Stimulated activated memory B cell treated with anti-CD40 and anti-IgM and Interleukin-4, amounts not matched to agents 10 μg/mL and 1 μg/mL and 100 μg/mL, for 72 hours (primary cell): ENCODE measurements around the gene KBTBD13.
"Not testable (repeated sequence)": the region's sequence is repeated elsewhere in the genome, so short reads cannot be mapped to it uniquely, and the experiment has no call there.

Experiments used
- ATAC-seq: fragments of 150-1000 bp; cut with Tn5 transposase; 2 replicates; pipeline ENCODE4 v1.10.0; 2021
- H3K27ac Mint-ChIP-seq: one replicate; pipeline ENCODE4 v1.8.0; 2022; ENCODE audit warnings: mild to moderate bottlenecking, mixed read lengths
- H3K27me3 Mint-ChIP-seq: one replicate; pipeline ENCODE4 v1.8.0; 2022; ENCODE audit warnings: mixed read lengths
- H3K36me3 Mint-ChIP-seq: one replicate; pipeline ENCODE4 v1.8.0; 2022; ENCODE audit warnings: mixed read lengths
- H3K4me1 Mint-ChIP-seq: one replicate; pipeline ENCODE4 v1.8.0; 2022; ENCODE audit warnings: mixed read lengths
- H3K4me3 Mint-ChIP-seq: one replicate; pipeline ENCODE4 v1.8.0; 2022; ENCODE audit warnings: mild to moderate bottlenecking, moderate library complexity, mixed read lengths
- H3K9me3 Mint-ChIP-seq: one replicate; pipeline ENCODE4 v1.8.0; 2022; ENCODE audit warnings: mixed read lengths

KBTBD13 gene

DNA sequence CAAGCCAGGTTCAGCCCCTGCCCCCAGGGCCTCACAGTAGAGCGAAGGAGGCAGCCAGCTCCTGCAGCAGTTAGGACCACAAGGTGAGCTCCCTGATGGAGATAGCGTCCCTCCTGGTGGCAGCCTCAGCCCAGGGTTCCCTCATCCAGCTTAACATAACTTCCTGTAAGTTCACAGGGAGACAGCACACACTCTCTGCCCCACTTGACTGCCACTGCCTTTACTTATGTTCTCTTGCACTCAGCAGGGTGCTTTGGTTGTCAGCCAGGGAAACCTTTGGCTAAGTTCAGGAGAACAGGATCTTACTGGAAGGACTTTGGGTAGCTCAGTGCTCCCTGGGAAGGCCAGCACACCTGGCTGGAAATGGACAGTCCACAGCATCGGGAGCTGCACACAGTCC is 10.9 kb downstream of the KBTBD13 start:
- ATAC-seq, result no peak
- Mint-ChIP-seq H3K9me3 (no peaks in the 10 kb centered on the region), H3K36me3 (peaks cover 5% of the 10 kb centered on the region), H3K4me3 (no peak overlapping the region), H3K27me3 (peaks cover 34% of the 10 kb centered on the region), H3K4me1 (no peaks in the 10 kb centered on the region), H3K27ac (no peak overlapping the region)

DNA sequence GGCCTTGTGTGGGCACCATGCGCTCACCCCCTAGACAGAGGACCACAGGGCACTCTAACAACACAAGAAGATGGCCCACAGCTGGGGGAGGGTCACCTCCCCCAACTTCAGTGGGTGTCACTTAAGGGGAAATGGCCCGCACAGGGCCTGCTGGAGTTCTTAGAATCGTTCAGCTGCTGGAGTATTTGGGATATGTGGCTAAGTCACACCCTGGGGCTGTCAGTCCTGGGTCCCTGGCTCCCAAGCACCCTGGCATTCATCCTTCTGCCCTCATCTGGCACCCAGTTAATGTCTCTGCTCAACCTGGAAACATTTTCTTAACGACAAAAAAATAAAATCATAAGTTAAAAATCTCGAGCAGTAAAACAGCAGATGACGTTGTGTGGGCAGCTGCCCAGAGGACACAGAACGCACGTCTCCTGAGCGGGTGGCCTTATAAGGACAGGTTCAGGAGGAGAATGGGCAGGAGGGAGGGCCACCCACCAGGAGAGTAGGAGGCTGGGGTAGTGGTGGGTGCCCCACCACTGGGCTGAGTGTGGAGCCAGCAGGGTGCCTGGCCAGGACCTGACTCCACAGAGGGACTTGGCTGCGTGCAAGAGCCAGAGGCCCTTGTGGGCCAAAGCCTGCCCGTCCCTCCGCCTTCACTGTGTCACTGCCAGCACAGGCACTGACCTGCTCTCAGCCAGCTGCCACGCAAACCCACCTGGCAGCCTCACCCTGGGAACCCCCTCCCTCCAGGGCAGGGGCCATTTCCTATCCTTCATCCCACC is 11.5 kb downstream of the KBTBD13 start:
- H3K27ac Mint-ChIP-seq, result no peak overlapping the region
- peaks cover 28% of the 10 kb centered on the region for H3K27me3 Mint-ChIP-seq
- no peak overlapping the region for H3K4me3 Mint-ChIP-seq

DNA sequence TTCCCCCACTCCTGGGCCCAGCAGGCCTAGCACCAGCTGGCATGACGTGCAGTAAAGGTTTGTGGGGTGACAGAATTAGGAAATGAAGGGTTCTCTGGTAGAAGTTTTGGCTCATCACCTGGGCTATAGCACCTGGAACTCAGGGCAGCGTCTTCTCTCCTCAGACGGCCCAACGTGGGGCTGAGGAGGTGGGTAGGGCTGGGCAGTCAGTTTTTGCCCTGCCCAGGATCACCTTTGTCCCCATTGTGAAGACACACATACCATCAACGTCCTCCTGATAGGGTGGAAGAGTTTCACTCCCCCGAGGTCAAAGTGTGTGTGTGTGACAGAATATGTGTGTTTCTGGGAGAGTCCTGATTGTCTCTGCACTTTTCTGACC is 12.1 kb downstream of the KBTBD13 start:
- peaks cover 5% of the 10 kb centered on the region for H3K36me3 Mint-ChIP-seq
- no peak overlapping the region for H3K27ac Mint-ChIP-seq
- H3K9me3 Mint-ChIP-seq, result no peaks in the 10 kb centered on the region
- H3K4me3 Mint-ChIP-seq, result no peak overlapping the region
- ATAC-seq, result no peak
- peaks cover 22% of the 10 kb centered on the region for H3K27me3 Mint-ChIP-seq
- no peaks in the 10 kb centered on the region for H3K4me1 Mint-ChIP-seq

More for the DNA sequence above, 11.5 kb downstream of the KBTBD13 start:
- Mint-ChIP-seq H3K4me1 (no peaks in the 10 kb centered on the region), H3K36me3 (peaks cover 5% of the 10 kb centered on the region), H3K9me3 (no peaks in the 10 kb centered on the region)
- no peak for ATAC-seq

DNA sequence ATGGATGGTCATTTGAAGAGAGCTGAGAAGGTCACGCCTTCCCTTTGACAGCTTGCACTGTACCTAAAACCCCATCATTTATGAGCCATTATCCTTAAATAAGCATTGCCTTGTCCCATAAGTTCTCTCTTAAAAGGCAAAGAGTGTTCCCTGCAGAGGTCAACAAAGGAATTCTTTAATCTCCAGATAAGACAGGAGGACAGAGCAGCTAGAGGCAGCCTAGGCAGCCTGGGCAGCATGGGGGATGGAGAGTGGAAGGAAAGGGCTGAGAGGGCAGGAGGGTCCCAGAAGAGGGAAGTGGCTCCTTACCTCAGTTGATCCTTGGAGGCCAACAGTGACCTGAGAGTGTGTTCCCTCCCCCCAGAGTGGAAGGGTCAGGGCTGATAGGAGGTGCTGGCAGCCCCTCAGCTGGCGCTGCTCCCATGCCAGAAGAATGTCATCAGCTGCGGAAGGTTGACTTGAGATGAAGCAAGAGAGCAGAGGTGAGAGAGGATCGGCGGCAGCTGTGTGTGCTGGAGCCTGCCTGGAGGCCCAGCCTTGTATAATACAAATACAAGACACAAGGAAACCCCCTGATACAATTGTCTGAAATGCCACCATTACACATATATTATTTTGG is 12.8 kb downstream of the KBTBD13 start:
- Mint-ChIP-seq H3K9me3 (no peaks in the 10 kb centered on the region), H3K27me3 (peaks cover 15% of the 10 kb centered on the region), H3K4me1 (no peaks in the 10 kb centered on the region), H3K36me3 (peaks cover 5% of the 10 kb centered on the region), H3K4me3 (no peak overlapping the region), H3K27ac (no peak overlapping the region)
- ATAC-seq, result no peak

DNA sequence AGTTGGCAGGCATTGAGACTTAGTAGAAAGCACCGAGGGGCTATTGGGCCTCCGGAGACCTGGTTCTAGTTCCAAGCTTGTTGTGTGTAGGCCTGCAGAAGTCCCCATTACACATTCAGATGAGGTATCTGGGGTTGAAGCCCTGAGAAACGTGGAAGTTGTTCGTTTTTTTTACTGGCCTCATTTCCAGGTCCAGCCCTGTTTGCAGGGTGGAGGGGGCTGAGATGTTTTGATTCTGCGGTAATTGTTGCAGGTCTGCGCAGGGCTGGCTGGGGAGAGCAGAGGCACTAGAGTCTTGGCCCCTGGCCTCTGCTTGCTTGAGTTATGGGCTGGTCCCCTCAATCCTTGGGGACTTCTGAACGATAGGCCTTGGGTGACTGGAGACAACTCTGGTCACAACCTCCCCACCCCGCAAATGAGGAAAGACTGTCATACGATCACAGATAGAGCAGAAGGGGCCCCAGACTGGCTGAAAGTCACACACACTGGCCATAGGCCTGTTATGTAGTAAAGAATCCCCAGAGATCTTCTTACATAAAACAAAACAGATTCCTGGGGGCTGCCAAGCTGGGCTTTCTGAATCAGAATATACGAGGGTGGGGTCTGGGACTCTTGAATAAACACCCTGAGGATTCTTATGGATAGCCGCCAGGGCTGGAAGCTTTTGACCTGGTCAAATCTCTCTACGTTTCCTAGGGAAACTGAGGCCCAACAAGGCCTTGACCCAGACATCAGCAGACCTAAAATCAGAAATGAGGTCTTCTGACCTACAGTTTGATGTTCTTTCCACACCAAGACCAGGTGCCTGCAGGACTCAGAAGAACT is 15.6 kb downstream of the KBTBD13 start:
- ATAC-seq, result no peak
- peaks cover 9% of the 10 kb centered on the region for H3K36me3 Mint-ChIP-seq
- H3K27me3 Mint-ChIP-seq, result no peaks in the 10 kb centered on the region
- no peaks in the 10 kb centered on the region for H3K9me3 Mint-ChIP-seq
- no peaks in the 10 kb centered on the region for H3K4me1 Mint-ChIP-seq
- H3K4me3 Mint-ChIP-seq, result no peak overlapping the region
- H3K27ac Mint-ChIP-seq, result no peak overlapping the region

DNA sequence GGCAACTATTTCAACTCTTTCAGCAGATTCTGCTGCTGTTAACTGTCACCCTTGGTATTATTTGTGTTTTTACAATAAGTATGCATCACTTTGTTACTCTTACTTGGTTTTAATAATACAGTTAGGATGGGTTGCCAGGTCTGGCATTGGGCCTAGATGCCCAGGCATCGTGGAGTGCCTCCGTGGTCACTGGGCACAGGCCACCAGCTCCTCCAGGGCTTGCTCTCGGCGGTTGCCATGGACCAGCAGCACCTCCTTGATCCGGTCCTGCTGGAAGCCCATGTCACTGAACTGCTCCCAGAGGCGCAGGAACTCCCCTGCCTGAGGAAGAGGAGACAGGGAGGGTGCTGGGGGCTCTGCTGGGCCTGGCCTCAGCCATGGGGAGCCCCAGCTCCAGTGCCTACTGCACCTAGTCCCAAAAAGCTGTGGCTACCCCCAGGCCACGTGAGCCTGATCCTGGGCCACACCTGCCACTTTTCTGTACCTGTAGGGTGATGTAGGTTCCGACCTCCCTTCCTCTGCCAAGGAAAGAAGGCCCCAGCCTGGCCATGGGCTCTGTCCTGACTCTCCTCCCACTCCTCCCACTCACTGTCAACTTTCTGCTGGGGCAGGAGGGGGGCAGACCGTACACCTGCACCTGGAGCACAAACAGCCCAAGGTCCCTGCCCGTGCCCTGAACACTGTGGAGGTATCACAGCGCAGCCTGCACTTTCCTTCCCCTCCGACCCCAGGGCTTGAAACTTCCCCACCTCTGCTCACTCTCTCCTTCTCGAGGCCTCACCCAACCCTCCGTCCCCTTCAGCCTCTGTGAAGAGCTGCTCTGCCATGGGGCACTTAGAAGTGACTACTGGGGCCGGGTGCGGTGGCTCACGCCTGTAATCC is 16.6 kb downstream of the KBTBD13 start:
- peaks cover 15% of the 10 kb centered on the region for H3K36me3 Mint-ChIP-seq
- H3K4me1 Mint-ChIP-seq, result no peaks in the 10 kb centered on the region
- no peaks in the 10 kb centered on the region for H3K9me3 Mint-ChIP-seq
- H3K27ac Mint-ChIP-seq, result no peak overlapping the region
- no peak for ATAC-seq
- H3K4me3 Mint-ChIP-seq, result no peak overlapping the region
- no peaks in the 10 kb centered on the region for H3K27me3 Mint-ChIP-seq

DNA sequence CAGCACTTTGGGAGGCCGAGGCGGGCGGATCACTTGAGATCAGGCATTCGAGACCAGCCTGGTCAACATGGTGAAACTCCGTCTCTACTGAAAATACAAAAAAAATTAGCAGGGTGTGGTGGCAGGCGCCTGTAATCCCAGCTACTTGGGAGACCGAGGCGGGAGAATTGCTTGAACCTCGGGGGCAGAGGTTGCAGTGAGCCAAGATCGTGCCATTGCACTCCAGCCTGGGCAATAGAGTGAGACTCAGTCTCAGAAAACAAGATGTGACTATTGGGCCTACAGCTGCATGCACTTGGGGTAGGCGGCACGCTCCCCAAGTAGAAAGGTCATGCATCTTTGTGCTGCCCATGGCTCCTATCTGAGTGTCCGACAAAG is 17.2 kb downstream of the KBTBD13 start:
- H3K4me1 Mint-ChIP-seq, H3K27ac Mint-ChIP-seq, ATAC-seq, H3K9me3 Mint-ChIP-seq, H3K27me3 Mint-ChIP-seq, H3K4me3 Mint-ChIP-seq: not testable (repeated sequence)
- peaks cover 21% of the 10 kb centered on the region for H3K36me3 Mint-ChIP-seq

DNA sequence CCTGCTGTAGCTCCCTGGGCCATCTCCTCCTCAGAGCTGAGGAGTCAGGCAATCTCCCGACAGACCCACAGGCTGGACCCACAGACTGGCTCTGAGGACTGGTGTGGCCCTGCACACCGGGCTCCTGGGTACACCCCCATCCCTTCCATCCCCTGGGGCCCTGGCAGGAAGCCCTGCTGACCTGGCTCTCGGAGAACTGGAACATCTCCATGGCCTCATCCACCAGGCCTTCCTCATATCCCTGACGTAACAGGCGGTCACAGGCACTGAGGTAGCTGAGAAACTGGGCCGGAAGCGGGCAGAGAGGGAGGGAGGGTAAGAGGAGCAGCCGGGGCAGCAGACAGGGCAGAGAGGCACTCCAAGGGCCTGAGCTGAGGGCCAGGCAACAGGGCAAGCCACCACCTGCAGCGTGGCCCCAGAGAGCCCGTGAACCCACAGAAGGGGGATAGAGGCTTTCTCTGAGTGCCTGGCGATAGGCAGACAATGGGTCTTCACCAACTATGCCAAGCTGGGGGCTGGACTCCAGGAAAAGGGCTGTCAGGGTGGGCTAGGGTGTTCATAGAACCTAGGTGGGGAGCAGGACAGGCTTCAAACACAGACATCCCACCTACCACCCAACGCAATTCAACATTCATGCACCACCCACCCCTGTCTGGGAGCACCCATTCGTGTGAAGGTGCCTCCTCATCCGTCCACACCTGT is 17.9 kb downstream of the KBTBD13 start:
- H3K4me3 Mint-ChIP-seq, result no peak overlapping the region
- no peaks in the 10 kb centered on the region for H3K27me3 Mint-ChIP-seq
- peaks cover 28% of the 10 kb centered on the region for H3K36me3 Mint-ChIP-seq
- H3K27ac Mint-ChIP-seq, result no peak overlapping the region
- H3K9me3 Mint-ChIP-seq, result no peaks in the 10 kb centered on the region
- ATAC-seq, result no peak
- H3K4me1 Mint-ChIP-seq, result no peaks in the 10 kb centered on the region

DNA sequence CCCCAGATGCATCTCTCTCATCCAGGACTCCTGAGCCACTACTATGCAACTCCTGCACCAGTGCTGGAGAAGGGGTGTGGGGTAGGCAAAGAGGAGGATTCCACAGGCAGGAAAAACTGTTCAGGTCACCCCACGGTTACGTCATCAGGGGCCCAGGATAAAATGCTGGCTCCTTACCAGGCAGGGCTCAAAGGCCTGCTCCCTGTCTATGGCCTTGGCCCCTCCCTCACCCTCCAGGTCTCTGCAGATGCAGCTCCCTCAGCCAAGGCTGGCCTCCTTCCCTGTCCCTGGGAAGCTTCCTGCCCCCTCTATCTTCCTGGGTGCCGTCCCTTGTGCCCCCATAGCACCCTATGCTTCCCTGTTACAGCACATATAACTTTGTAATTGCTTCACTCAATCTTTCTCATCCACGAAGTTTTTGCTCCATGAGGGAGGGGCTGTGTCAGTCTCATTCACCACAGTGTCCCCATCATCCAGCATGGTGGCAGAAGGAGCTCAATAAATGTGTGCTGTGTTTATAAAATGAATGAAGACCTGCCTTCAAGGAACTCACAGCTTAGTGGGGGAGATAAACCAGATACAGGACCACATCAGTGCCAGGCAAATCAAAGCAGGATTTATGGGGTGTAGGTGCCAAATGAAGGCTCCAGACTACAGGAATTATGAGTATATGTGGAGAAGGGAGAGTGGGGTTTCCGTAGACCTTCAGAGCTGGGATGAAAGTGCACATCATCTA is 18.6 kb downstream of the KBTBD13 start:
- Mint-ChIP-seq H3K36me3 (peaks cover 31% of the 10 kb centered on the region), H3K4me3 (no peak overlapping the region), H3K9me3 (no peaks in the 10 kb centered on the region), H3K4me1 (no peaks in the 10 kb centered on the region), H3K27ac (no peak overlapping the region), H3K27me3 (no peaks in the 10 kb centered on the region)
- no peak for ATAC-seq

DNA sequence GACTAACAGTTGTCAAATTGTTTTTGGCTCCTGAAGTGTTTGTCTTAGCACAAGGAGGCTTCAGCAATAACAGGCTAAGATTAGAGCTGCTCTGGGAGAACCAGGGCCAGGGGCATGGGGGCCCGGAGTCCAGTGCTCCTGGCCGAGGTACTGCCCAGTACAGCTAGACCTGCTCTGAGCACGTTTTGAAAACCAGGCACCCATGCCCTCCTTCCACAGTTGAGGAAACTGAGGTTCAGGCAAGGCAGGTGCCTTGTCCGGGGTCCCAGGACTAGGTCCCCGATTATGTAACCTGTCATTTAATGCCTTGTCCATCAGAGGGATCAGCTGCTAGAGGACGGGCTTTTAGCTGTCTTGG is 19.2 kb downstream of the KBTBD13 start:
- no peaks in the 10 kb centered on the region for H3K27me3 Mint-ChIP-seq
- no peak overlapping the region for H3K27ac Mint-ChIP-seq
- H3K36me3 Mint-ChIP-seq, result peaks cover 36% of the 10 kb centered on the region
- no peak overlapping the region for H3K4me3 Mint-ChIP-seq
- H3K4me1 Mint-ChIP-seq, result no peaks in the 10 kb centered on the region
- no peaks in the 10 kb centered on the region for H3K9me3 Mint-ChIP-seq
- ATAC-seq, result no peak

DNA sequence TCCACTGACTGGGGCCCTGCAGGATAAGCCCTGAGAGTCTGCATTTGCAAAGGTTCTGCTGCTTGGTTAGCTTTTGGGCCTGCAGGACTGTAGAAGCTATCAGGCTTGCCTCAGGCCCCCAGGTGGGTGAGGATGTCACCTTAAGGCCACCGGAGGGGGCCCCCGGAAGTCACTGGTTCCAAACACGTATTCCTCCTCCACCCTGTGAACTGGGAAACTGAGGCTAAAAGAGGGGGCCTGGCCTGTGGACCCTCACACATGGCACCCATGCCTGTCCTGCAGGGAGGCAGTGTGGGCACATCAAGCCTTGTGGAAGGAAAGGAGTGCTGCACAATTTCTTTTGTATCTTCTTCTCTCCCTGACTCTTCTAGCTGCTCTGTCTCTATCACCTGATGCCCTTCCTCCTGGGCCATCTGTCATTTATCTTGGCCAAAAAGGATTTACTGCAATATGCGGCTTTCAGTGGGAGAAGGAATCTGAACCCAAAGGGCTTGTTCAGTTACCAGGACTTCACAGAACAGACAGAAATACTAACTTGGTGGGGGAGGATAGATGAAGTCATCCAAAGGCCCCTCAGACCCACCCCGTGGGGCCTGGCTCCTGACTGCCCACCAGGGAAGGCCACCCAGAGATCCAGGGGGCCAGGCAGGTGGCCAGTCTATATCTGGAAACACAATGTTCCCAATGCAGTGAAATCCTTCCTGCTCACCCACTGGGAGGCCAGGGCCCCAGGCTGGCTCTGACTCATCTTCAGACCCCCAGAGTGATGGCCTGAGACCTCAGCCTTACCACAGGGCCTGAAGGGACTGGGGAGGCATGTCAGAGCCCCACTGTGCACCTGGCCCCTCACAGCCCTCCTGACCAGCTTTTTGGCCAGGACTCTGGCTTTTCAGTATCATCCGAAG is 20.2 kb downstream of the KBTBD13 start:
- H3K9me3 Mint-ChIP-seq, result no peaks in the 10 kb centered on the region
- peaks cover 40% of the 10 kb centered on the region for H3K36me3 Mint-ChIP-seq
- peaks cover 4% of the 10 kb centered on the region for H3K4me1 Mint-ChIP-seq
- ATAC-seq, result no peak
- H3K27ac Mint-ChIP-seq, result no peak overlapping the region
- H3K4me3 Mint-ChIP-seq, result no peak overlapping the region
- H3K27me3 Mint-ChIP-seq, result no peaks in the 10 kb centered on the region

DNA sequence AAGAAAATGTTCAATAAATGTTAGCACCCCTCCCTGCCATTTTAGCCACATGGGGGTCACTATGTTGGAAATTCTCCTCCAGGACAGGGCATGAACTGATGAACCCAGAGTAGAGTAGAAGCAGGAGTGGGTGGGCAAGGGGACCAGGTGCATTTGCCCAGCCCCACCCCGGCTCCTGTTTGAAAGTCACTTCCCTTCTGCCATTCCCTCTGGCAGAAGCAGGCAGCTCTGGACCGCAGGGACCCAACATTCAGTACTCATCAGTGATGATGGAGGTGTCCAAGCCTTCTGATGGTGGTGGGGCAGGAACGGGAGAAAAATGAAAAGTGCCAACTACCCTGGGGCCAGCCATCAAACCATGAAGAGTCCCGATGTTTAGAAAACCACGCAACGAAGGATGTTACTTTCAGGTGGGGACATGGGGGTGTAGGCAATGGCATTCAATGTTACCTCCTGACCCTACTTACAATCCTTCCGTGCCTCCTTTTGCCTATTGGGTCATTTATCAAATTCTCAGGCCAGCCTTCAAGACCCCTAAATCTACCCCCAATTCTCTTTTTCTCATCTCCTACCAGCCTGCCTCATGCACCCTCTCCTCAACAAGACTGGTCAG is 21.2 kb downstream of the KBTBD13 start:
- no peak for ATAC-seq
- Mint-ChIP-seq H3K4me1 (peaks cover 5% of the 10 kb centered on the region), H3K27me3 (no peaks in the 10 kb centered on the region), H3K9me3 (no peaks in the 10 kb centered on the region), H3K36me3 (peaks cover 43% of the 10 kb centered on the region), H3K4me3 (no peak overlapping the region), H3K27ac (no peak overlapping the region)

DNA sequence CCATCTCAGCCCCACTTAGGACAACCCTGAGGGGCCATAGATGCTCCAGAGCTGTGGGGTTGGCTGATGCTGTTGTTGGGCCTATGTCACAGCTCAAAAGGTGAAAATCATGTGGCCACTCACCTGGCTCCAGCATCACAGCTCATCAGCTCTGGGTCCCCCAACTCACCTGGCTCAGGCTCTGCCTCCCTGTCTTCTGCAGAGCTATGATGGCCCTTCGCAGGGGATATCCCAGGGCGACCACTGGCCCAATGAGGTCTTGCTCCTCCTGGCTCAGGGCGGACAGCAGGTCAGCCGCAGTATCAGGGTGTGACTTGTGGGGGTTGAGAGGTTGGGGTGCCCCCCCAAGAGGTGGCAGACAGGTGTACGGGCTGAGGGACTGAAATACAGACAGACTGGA is 22.8 kb downstream of the KBTBD13 start:
- H3K36me3 Mint-ChIP-seq, result peaks cover 56% of the 10 kb centered on the region

More for the DNA sequence above, 22.8 kb downstream of the KBTBD13 start:
- Mint-ChIP-seq H3K27me3 (no peaks in the 10 kb centered on the region), H3K4me1 (peaks cover 5% of the 10 kb centered on the region), H3K9me3 (no peaks in the 10 kb centered on the region), H3K27ac (no peak overlapping the region), H3K4me3 (no peak overlapping the region)
- ATAC-seq, result no peak
